ENCODE measurements around the gene MLC1.

Gene MLC1

DNA sequence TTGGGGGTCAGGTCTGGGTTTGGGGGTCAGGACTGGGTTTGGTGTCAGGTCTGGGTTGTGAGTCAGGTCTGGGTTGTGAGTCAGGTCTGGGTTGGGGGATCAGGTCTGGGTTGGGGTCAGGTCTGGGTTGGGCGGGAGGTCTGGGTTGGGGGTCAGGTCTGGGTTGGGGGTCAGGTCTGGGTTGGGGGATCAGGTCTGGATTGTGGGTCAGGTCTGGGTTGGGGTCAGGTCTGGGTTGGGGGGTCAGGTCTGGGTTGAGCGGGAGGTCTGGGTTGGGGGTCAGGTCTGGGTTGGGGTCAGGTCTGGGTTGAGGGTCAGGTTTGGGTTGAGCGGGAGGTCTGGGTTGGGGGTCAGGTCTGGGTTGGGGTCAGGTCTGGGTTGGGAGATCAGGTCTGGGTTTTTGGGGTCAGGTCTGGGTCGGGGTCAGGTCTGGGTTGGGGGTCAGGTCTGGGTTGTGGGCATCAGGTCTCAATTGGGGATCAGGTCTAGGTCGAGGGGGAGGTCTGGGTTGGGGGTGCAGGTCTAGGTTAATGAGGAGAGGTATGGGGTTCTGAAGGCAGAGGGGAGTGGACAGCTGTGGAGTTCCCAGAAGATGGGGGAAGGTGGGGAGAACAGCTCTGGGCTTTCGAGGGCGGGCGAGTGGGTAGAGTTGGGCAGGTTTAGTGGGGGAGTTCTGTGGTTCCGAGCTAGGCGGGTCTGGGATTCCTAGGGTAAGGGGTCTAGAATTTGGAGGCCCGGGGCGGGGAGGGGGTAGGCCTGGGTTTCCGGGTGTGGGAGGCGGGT is 27.8 kb downstream of the MLC1 start:
- no peak for DNase-seq

DNA sequence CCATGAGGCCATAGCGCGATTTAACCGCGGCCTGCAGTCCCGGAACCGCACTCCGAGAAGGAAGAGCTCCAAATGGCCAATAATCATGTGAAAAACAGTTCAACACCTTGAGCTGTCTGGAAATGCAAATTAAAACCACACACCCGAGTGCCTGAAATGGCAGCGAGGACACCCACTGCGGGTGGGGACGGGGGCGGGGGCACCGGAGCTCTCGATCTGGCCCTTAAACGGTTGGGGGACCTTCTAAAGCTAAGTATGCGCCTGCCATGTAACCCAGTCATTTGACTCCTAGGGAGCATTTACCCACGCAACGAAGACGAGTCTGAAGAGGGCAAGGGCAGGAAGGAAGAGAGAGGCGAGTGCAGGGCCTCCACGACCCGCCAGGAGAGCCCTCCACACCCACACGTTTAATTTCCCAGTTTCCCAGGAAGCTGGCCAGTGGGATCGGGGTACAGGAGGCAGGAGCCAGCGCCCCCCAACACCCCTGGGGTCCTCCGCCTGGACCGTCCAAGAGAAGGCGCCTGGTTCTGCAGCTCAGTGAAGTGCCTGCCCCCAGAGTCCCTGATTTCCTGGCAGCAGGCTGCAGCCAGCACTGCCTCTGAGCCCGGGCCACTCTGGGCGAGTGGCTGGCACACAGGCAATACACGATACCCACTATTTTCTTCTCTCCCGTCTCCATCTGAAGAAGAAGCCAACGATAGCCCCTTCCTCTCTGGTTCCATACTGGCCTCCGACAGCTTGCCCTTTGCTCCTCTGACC is 28.8 kb downstream of the MLC1 start:
- no peak for DNase-seq

DNA sequence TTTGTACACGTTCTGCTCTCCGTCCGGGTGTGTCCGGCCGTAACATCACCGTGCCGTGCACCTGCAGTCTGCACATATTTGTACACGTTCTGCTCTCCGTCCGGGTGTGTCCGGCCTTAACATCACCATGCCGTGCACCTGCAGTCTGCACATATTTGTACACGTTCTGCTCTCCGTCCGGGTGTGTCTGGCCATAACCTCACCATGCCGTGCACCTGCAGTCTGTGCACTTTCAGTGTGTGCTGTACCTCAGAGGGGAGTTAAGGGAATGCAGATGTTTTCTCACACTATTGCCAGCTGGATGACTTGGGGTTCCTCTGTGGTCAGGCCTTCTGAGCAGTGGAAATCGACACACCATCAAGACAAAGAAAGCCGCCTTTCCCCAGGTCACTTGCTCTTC is 31.4 kb downstream of the MLC1 start:
- no peak for DNase-seq

DNA sequence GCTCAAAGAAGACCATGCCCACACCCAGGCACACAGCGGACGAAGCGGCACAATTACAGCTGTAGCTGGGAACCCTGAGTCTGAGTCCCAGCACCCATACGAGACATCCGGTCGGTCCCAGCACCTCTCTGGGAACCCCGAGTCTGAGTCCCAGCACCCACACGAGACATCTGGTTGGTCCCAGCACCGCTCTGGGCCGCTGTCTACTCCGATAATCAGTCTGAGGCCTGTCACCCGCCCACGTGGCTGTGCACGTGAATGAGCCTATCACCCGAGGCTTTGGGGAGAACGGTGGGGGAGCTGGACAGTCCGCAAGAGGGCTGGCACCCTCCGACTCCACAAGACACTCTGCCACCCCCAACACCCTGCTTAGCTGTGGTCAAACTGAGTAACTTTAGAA is 33.3 kb downstream of the MLC1 start:
- no peak for DNase-seq

DNA sequence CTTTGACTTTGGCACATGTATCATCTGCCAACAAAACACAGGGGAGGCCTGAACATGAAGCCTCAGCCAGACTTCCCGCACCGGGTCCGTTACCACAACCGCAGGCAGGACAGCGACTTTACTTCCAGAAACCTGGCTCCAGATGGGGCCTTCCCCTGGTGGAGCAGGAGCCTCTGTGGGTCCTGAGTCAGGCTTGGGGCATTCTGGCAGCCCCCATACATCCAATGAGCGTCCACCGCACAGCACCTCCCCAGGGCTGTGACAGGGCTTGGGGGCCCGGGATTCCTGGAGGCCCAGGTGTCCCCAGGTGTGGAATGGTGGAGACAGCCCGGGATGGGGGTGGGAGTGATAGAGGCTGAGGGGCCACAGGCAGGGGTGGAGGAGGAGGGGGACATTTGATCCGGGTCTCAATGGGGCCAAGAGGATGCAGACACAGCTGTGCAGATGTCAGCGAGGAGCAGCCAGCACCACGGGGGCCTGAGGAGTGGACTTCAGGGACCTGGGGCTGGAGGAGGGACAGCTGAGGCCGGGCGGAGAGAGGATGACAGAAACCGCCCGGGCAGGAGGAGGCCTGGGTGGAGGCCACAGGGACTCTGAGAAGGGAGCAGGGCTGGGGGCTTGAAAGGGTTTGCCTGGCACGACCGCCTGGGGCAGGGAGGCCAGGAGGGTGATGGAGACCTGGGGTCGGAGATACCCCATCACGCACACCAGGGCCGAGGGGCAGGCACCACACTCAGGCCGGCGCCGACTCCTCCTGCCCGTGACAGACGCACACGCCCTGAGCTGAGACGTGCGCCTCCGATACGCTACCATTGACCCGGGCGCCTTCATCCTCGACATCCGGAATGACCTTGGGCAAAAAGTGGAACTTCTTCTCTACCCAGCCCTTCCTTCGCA is 35.7 kb downstream of the MLC1 start:
- no peak for DNase-seq

DNA sequence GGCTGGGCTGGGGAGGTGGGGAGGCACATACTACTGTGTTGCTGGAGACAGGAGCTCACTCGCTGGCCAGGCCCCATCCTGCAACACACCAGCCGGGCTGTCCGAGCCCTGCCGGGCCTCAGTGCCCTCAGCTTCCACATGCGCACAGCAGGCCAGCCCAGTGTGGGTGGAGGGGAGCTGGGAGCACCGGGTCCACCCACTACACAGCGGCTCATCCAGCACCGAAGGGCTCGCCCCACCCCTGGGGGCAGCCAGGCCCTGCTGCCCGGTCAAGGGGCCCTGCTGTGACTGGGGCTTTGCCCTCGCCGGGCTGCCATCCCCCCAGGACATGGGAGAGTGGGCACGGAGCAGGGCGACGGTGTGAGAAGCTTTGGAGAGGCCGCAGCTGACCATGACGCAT is 36.4 kb downstream of the MLC1 start:
- DNase-seq: no peak

DNA sequence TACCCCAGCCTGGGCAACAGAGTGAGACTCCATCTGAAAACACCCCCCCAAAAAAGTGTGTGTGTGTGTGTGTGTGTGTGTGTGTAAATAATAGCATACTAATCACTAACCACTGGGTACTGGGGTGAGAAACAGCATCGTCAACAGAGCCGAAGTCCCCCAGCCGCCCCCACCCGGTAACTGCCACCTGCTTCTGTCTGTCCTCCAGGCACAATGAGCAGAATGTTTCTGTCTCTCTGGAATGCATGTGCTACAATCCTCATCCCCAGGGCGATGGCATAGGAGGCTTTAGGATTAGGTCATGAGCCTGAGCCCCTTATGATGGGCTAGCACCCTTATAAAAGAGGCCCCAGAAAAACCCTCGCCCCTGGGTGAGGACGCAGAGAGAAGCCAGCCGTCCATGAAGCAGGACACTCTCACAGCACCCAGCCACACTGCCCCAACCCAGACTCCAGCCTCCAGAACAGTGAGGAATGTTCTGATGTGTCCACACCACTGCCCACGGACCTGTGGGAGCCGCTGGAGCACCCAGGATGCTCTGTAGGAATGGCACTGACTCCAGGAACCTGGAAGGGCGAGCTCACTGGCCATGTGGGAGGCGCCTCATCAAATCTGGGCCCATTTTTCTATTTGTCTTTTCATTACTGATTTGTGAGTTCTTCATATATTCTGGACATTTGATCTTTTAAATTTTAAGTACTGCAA is 37.0 kb downstream of the MLC1 start:
- DNase-seq: no peak

DNA sequence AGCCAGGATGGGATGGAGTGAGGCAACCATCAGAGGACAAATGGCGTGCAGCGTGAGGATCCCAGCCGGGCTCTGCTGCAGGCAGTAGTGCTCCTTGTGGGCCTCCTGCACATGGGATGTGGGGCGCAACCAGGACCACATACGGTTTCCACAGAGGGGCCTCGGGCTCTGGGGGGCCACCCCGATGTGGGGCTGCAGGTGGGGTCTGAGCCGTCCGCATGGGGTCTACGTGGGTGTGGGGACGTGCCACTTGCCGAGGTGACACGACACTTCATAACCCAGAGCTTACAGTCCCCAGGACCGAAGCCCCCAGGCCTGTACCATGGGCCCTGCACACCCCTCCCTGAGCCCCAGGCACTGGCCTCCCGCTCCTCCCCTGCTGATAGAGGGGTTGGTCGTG is 37.9 kb downstream of the MLC1 start:
- DNase-seq: no peak

DNA sequence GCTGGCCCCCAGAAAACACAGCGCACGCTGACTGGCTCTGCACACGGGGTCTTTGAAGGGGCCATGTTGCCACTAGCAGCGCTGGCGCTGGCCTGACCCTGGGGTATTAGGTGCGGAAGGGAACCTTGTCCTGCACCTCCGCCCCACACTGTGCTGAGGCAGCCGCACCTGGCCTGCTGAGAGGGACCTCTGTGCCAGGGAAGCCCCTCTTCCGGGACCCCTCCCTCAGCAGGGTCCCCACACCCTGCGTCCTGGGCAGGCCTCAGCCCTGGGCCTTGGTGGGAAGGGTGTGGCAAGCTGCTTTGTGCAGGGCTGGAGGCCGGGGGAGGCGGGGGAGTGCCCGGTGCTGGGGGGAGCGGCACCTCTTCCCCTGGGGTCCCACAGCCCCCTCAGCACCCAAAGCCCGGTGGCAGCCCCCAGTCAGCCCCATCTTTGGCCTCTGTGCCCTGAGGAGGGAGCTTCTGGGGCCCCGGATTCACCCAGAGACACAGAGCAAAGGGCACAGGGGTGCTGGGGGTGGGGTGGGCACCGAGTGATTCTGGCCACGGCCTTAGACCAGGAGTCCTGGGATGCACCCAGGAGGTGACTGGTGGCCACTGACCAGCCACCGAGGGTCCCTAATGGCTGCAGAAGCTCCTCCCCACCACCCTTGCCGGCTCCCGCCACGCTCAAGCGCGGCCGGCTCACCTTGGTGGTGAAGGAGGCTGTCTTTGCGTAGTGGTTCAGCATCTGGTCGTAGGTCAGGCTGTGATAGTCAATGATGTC is 38.6 kb downstream of the MLC1 start:
- DNase-seq: no peak

DNA sequence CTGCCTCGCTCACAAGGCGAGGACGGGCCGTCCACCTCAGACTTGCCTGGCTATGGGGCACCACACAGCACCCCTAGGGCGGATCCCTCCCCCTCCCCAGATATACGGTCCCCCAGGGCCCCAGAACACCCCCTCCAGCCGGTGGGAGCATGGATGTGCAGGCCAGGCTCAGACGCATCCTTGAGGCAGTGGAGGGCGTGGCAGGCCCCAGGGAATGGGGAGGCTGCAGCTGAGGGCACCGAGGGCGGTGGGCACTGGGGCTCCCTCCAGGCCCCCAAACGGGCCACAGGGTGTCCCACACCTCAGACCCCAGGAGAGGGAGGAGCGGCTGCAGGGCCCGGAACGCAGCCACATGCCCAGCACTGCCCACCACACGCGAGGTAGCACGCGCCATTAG is 39.2 kb downstream of the MLC1 start:
- no peak for DNase-seq

DNA sequence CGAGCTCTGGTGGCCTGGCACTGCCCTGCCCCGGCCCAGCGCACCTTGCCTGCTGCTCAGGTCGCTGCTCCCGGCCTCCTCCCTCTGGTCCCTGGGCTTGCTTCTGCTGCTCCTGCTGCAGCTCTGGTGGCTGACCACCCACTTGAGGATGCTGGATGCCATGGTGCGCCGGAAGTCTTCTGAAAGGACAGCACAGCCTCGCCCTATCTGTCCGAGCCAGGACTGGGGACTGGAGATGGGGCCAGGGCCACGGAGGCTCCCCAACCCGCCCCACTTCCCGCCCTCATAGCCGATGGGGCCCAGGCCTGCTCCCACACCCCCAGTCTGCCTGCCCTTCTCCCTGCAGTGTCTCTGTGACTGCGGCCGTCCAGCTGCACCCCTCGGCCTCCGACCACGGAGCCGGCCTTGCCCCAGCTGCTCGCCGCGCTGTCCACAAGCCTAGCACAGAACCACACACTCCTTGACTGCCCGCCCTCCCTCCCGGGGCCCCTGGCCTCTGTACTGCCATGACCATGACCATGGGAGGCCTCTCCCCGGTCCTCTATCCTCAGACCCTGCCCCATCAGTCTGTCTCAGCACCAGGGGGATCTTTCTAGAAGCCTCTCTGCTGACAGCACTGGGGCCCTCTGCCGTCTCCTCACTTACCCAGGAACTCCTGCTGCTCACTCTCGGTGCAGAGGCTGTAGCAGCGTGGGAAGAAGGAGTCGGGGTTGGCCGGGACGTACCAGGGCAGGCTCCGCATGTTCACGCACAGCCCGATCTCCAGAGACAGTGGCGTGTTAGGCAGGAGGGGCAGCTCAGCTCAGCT is 39.8 kb downstream of the MLC1 start:
- no peak for DNase-seq

DNA sequence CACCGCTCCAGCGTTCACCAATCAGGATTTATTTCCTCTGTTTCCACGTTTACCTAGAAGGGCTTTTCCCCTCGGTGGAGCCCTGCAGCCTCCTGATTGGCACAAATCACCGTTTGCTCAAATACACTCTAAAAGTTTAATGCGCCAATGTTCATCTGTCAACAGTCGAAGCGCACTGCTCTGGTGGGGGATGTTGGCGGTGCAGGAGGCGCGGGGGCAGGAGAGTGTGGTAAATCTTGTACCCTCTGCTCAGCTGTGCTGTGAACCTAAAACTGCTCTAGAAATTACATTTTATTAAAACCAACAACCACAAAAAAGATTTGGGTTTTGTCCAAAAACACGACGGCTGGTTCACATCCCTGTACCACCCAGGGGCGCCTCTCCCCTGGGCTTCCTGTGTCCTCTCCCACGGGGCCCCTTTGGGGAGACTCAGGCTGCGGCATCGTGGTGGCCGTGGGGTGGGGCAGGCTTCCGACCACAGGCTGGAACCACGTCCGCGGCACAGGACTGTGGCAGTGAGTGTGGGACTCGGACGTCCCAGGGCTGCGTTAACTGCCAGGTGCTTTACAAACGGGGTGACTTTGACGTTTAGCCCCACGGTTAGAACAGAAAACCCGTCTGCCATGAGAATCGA is 40.6 kb downstream of the MLC1 start:
- DNase-seq: no peak

DNA sequence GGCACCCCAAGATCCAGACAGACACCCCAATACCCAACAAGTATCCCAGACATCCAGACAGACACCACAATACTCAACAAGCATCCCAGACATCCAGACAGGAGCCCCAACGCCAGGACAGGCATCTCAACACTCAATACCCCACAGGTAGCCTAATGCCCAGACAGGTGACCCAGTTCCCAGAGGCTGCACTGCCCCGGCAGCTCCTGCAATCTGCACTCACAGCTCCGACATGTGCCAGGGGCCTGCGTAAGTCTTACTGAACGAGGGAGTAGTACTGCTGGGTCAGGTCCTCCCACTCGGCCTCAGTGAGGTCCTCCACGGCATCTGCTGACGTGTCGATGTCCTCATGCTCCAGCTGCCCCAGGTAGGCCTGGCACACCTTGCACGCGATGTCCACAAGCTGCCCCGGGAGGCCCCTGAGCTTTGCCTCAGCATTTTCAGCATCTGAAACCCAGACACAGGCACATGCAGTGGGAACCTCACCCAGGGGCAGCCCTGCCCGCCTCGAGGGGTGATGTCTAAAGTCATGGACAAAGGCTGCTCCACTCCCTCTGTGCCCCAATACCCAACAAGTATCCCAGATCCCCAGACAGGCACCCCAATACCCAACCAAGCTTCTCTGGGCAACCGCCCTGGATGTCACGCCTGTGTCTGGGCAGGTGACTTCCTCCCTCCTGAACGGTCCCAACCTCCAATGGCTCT is 43.7 kb downstream of the MLC1 start:
- DNase-seq: no peak

DNA sequence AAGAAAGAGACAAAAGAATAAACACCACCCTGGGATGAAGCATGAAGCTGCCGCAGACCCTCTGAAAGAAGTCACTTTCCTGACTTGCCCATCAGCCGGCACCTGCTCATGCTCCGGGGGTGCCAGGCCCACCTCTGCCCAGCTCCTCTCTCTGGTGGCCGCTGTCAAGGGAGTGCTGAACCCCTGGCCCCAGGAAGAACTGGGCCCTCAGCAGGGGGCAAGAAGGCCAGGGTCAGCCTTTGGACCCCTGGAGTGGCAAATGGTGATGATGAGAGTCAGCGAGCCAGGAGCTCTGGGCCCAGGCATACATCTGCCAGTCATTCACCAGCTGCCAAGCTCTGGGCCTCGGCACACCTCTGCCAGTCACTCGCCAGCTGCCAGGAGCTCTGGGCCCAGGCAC is 44.5 kb downstream of the MLC1 start:
- no peak for DNase-seq

DNA sequence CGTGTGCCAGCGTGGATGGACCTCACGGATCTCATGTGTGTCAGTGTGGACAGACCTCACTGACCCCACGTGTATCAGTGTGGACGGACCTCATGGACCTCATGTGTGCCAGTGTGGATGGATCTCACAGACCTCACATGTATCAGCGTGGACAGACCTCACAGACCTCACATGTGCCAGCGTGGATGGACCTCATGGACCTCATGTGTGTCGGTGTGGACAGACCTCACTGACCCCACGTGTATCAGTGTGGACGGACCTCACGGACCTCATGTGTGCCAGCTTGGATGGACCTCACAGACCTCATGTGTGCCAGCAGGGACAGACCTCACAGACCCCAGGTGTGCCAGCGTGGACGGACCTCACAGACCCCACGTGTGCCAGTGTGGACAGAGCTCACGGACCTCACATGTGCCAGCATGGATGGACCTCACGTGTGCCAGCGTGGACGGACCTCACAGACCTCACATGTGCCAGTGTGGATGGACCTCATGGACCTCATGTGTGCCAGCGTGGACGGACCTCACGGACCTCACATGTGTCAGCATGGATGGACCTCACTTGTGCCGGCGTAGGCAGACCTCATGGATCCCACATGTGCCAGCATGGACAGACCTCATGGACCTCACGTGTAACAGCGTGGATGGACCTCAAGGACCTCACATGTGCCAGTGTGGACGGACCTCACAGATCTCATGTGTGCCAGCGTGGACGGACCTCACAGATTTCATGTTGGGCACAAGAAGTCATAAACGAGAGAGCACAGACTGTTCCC is 45.4 kb downstream of the MLC1 start:
- no peak for DNase-seq

DNA sequence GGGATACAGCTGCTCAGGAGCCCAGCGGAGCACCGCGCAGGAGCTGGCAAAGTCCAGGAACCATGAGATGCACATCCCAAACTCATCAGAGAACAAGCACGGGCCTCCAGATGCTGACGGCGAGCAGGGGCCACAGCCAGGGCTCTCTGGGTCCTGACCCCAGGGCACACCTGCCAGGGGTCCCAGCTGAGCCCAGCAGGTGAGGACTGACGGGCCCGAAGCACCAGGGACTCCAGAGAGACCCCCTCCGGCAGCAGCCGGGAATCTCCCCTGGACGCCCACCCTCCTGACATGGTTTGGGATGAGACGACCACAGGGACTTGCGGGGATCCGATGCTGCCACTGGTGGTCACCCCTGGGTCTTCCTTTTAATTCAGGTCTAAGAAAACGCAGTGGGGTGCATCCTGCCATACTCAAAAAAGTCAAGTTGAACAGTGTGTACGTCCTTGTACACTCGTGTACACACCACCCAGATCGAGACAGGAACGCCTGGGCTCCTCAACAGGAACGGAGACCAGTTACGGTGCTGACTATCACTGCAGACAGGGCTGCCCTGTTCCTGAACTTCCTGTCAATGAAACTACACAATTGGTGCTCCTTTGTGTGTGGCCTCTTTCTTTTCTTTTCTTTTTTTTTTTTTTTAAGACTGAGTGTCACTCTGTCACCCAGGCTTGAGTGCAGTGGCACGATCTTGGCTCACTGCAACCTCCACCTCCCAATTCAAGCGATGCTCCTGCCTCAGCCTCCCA is 49.1 kb downstream of the MLC1 start:
- no peak for DNase-seq

DNA sequence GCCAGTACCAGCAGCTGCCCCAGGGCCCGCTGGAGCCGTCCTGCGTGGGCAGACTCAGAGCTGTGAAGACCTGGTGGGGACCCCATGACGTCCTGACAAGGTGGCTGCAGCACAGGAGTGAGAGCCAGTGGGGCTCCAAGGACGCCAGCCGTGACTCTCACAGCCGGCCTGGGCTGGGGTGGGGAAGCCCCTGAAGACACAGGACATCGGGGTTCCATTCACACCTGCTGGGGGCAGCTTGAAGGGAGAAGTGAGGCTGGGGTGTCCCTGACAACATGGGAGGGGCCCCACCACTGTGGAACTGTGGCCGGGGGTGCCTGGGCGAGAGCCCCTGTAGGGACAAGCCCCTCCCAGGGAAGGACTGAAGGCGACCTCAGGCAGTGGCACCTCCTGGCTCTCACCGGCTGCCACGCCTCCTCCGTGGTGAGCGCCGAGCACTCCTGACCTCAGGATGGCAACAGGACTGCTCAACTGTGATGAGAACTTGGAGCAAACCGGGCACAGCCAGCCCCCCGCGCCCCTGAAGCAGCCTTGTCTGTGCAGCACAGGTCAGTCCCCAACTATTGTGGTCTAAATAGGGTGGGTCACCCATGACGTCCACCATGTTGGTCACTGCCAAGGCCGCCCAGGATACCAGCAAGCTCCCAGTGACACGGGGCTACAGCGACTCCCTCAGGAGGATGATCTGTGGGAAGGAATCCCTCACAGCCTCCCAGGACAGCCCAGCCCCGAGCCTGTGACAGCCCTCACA is 49.9 kb downstream of the MLC1 start:
- DNase-seq: no peak
